ENCODE measurements around the gene SGTA. TPM values are rescaled to one million over a fixed set of nuclear protein-coding genes. Genes with fewer than 3 reads are reported as not detected.
"Not testable (repeated sequence)": the region's sequence is repeated elsewhere in the genome, so short reads cannot be mapped to it uniquely, and the experiment has no call there.

SGTA gene
- polyA plus RNA-seq, 3 donors, result 61.2 to 72.9 (median 67.5) TPM

GRCh38 chr19:2715470-2716274 is 67.4 kb downstream of the SGTA start:
- no peak for DNase-seq

DNA sequence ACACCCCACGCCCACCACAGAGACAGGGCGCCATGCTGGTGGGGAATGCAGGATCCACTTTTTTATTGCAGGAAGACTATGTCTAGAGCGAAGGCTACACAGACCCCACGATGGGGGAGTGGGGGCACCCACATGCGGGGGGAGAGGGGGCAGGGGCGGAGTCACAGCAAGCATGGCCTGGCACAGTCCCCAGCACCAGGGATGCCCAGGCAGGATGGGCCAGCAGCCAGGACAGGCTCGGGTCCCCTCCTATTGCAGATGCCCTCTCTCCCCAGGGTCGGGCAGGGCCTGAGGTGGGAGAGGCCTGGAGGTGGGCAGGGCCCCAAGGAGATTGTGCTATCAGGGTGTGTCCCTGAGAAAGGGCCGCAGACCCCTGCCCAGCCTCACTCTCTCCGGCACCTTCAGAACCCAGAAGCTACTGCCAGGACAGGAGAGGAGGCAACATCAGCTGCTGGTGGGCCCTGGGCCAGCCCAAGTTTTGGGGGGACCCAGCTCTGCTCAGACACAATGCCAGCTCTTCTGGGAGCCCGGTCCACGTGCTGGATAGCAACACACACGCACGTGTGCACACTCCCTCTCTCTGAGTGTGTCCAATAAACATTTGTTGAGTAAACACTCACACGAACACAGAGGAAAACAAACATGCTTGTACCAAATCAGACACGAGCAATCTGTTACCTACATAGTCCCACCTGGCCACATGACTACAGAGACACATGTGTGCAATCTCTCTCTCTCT is 68.4 kb downstream of the SGTA start:
- DNase-seq, result no peak

DNA sequence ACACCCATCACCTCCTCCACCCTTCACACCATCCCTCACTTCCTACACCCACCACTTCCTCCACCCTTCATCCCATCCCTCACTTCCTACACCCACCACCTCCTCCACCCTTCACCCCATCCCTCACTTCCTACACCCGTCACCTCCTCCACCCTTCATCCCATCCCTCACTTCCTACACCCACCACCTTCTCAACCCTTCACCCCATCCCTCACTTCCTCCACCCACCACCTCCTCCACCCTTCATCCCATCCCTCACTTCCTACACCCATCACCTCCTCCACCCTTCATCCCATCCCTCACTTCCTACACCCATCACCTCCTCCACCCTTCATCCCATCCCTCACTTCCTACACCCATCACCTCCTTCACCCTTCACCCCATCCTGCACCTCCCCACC is 69.0 kb downstream of the SGTA start:
- not testable (repeated sequence) for DNase-seq

- DNase-seq, result not testable (repeated sequence)
Measured at GRCh38 chr19:2713170-2713569, 69.9 kb downstream of the SGTA start.

DNA sequence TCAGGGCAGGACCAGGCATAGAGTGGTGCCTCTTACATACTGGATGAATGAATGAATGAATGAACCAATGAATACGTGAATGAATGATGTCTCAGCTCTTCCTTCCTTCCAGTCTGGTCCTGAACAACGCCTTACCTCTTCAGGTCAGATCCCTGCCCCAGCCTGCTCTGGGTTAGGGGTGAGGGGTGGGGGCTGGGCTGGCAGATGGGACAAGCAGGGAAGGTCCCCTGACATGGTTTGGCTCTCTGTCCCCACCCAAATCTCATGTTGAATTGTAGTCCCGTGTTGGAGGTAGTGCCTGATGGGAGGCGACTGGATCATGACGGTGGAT is 71.2 kb downstream of the SGTA start:
- no peak for DNase-seq

- DNase-seq, result no peak
Measured at GRCh38 chr19:2711172-2711874, 71.8 kb downstream of the SGTA start.

- DNase-seq, result no peak
Measured at GRCh38 chr19:2706251-2706650, 76.8 kb downstream of the SGTA start.

Other genes with a start within 250 kb of the SGTA start
- gene GNG7, start 80.6 kb downstream of the SGTA start, polyA plus RNA-seq (ENCODE audit: insufficient read length in 3 of 3), result 1 to 10 TPM; 6.5 to 7.3 (median 6.8) TPM
- 1 to 10 TPM; 3.5 to 3.7 (median 3.5) TPM for gene DIRAS1, start 61.9 kb downstream of the SGTA start, polyA plus RNA-seq (ENCODE audit: insufficient read length in 3 of 3)
- 10 to 100 TPM; 28.4 to 36.9 (median 29.5) TPM for gene SLC39A3, start 43.3 kb downstream of the SGTA start, polyA plus RNA-seq (ENCODE audit: insufficient read length in 3 of 3)
- 10 to 100 TPM; 58.7 to 64.8 (median 58.7) TPM for gene THOP1, start 2.2 kb upstream of the SGTA start, polyA plus RNA-seq (ENCODE audit: insufficient read length in 3 of 3)
- gene ZNF554, start 36.6 kb upstream of the SGTA start, polyA plus RNA-seq (ENCODE audit: insufficient read length in 3 of 3), result 10 to 100 TPM in 2 of 3 donors, 1 to 10 TPM in 1; 8.1 to 11.3 (median 10.5) TPM
- 10 to 100 TPM; 11.0 to 15.1 (median 11.3) TPM for gene ZNF555, start 58.2 kb upstream of the SGTA start, polyA plus RNA-seq (ENCODE audit: insufficient read length in 3 of 3)
- 1 to 10 TPM in 1 of 3 donors, under 1 TPM in 2; 0.64 to 2.1 (median 0.74) TPM for gene ZNF556, start 84.1 kb upstream of the SGTA start, polyA plus RNA-seq (ENCODE audit: insufficient read length in 3 of 3)
- 1 to 10 TPM; 5.7 to 8.1 (median 6.7) TPM for gene ZNF57, start 117.7 kb upstream of the SGTA start, polyA plus RNA-seq (ENCODE audit: insufficient read length in 3 of 3)
- 1 to 10 TPM; 7.5 to 9.1 (median 7.6) TPM for gene ZNF77, start 161.7 kb upstream of the SGTA start, polyA plus RNA-seq (ENCODE audit: insufficient read length in 3 of 3)
- 10 to 100 TPM in 1 of 3 donors, 1 to 10 TPM in 2; 8.0 to 13.7 (median 8.4) TPM for gene TLE6, start 194.3 kb upstream of the SGTA start, polyA plus RNA-seq (ENCODE audit: insufficient read length in 3 of 3)
- gene TLE2, start 246.0 kb upstream of the SGTA start, polyA plus RNA-seq (ENCODE audit: insufficient read length in 3 of 3), result 10 to 100 TPM; 42.6 to 48.7 (median 43.2) TPM

All from renal pelvis (tissue), 4 donors.